Endometrial microvascular endothelial cells (primary cell): Measurements from ENCODE around the gene PDIA5. TPM values are rescaled to one million over a fixed set of nuclear protein-coding genes. Genes with fewer than 3 reads are reported as not detected.

ENCODE experiments used
- in situ Hi-C: cut with HindIII; loops from 2 replicates; pipeline ENCODE4 v1.10.0; 2017; ENCODE audit warnings: low sequenced_read_pairs, low pct_unique_long_range_greater_than_20kb; ENCODE audit errors: inconsistent ontology term
- total RNA-seq: library from RNA; depleted of rRNA; stranded (reverse); fragments of >200 nt; gene quantifications from one replicate; pipeline ENCODE4 v1.2.3, GENCODE V29; 2015; ENCODE audit errors: inconsistent ontology term

The PDIA5 gene
- total RNA-seq, 1 donor from 2014 or later: 66.1 TPM

GRCh38 chr3:123154020-123154985 is 87.5 kb downstream of the PDIA5 start:
- in situ Hi-C loops: no loop called here

- in situ Hi-C loops: no loop called here
Observed at GRCh38 chr3:123155471-123156011, 88.7 kb downstream of the PDIA5 start.

GRCh38 chr3:123156276-123156995 is 89.6 kb downstream of the PDIA5 start:
- in situ Hi-C loops: no loop called here

- in situ Hi-C loops: no loop called here
Observed at GRCh38 chr3:123157209-123157597, 90.4 kb downstream of the PDIA5 start.

- in situ Hi-C loops: no loop called here
Observed at GRCh38 chr3:123157598-123158287, 90.9 kb downstream of the PDIA5 start.

- in situ Hi-C loops: no loop called here
Observed at GRCh38 chr3:123158330-123158729, 91.5 kb downstream of the PDIA5 start.

- in situ Hi-C loops: no loop called here
Observed at GRCh38 chr3:123158899-123159390, 92.1 kb downstream of the PDIA5 start.

- in situ Hi-C loops: no loop called here
Observed at GRCh38 chr3:123159926-123160635, 93.3 kb downstream of the PDIA5 start.

- in situ Hi-C loops: no loop called here
Observed at GRCh38 chr3:123161167-123161566, 94.3 kb downstream of the PDIA5 start.

GRCh38 chr3:123163141-123163540 is 96.3 kb downstream of the PDIA5 start:
- in situ Hi-C loops: no loop called here

- in situ Hi-C loops: no loop called here
Observed at GRCh38 chr3:123165163-123165562, 98.3 kb downstream of the PDIA5 start.

GRCh38 chr3:123167686-123168085 is 100.9 kb downstream of the PDIA5 start:
- in situ Hi-C loops: no loop called here

- in situ Hi-C loops: no loop called here
Observed at GRCh38 chr3:123168122-123168521, 101.3 kb downstream of the PDIA5 start.

GRCh38 chr3:123168605-123169004 is 101.8 kb downstream of the PDIA5 start:
- in situ Hi-C loops: no loop called here

GRCh38 chr3:123169492-123169929 is 102.7 kb downstream of the PDIA5 start:
- in situ Hi-C loops: no loop called here

GRCh38 chr3:123169930-123170329 is 103.1 kb downstream of the PDIA5 start:
- in situ Hi-C loops: no loop called here

- in situ Hi-C loops: no loop called here
Observed at GRCh38 chr3:123180791-123181190, 114.0 kb downstream of the PDIA5 start.

- in situ Hi-C loops: no loop called here
Observed at GRCh38 chr3:123186695-123187094, 119.9 kb downstream of the PDIA5 start.
